Spleen (tissue), 11 donors: Measurements from ENCODE around the gene BTBD7. TPM values are rescaled to one million over a fixed set of nuclear protein-coding genes. Genes with fewer than 3 reads are reported as not detected.
"Not testable (repeated sequence)": the region's sequence is repeated elsewhere in the genome, so short reads cannot be mapped to it uniquely, and the experiment has no call there.

Source experiments
- DNase-seq: peaks from one replicate; pipeline ENCODE4 v3.0.0-alpha.2; 2020
- H3K27ac ChIP-seq, 8 donors: fragments of 200-600 bp; sonication (generic) in 7 of 8; 1 replicate in 4 of 8; 2 replicates in 4 of 8; pipeline versions ENCODE4 v1.5.0 to v1.8.0; 2016 to 2021; ENCODE audit warnings: inconsistent platforms in 4 of 8, mild to moderate bottlenecking in 4 of 8, moderate library complexity in 1 of 8
- H3K27me3 ChIP-seq, 7 donors: fragments of 200-600 bp; sonication (generic) in 6 of 7; replicated peaks in 1 of 7; 1 replicate in 4 of 7; 2 replicates in 3 of 7; pipeline versions ENCODE4 v1.5.0 to v1.8.0; 2016 to 2021; ENCODE audit warnings: inconsistent platforms in 3 of 7, mild to moderate bottlenecking in 1 of 7
- H3K36me3 ChIP-seq, 6 donors: fragments of 200-600 bp; sonication (generic) in 5 of 6; 1 replicate in 4 of 6; 2 replicates in 2 of 6; pipeline versions ENCODE4 v1.5.0 to v1.8.0; 2016 to 2021; ENCODE audit warnings: inconsistent platforms in 2 of 6
- H3K4me1 ChIP-seq, 6 donors: fragments of 200-600 bp; sonication (generic) in 5 of 6; 1 replicate in 3 of 6; 2 replicates in 3 of 6; pipeline versions ENCODE4 v1.5.0 to v1.8.0; 2016 to 2021; ENCODE audit warnings: inconsistent platforms in 3 of 6
- H3K4me3 ChIP-seq, 8 donors: fragments of 200-600 bp; sonication (generic) in 7 of 8; 1 replicate in 4 of 8; 2 replicates in 4 of 8; pipeline versions ENCODE4 v1.5.0 to v1.8.0; 2016 to 2021; ENCODE audit warnings: inconsistent platforms in 4 of 8, mild to moderate bottlenecking in 4 of 8, moderate library complexity in 2 of 8
- H3K9me3 ChIP-seq, 8 donors: fragments of 200-600 bp; sonication (generic) in 7 of 8; 1 replicate in 4 of 8; 2 replicates in 4 of 8; pipeline versions ENCODE4 v1.5.0 to v1.8.0; 2016 to 2021; ENCODE audit warnings: inconsistent platforms in 4 of 8
- CTCF ChIP-seq, 11 experiments: fragments of 200-600 bp in 7 of 11; fragments of 450-650 bp in 4 of 11; sonication (generic) in 4 of 11; IDR thresholded peaks in 8 of 11; conservative IDR thresholded peaks in 3 of 11; 1 replicate in 7 of 11; 2 replicates in 4 of 11; pipeline versions ENCODE4 v1.4.0 to v1.8.0; 2016 to 2021; ENCODE audit warnings: antibody characterized with exemption in 11 of 11, inconsistent platforms in 4 of 11, mild to moderate bottlenecking in 1 of 11
- POLR2A ChIP-seq, 3 donors: fragments of 450-650 bp; IDR thresholded peaks; one replicate each; pipeline ENCODE4 v1.5.1; 2017; ENCODE audit warnings: antibody characterized with exemption in 3 of 3, mild to moderate bottlenecking in 1 of 3
- POLR2AphosphoS5 ChIP-seq, 3 donors: sonication (generic); formaldehyde crosslinking; IDR thresholded peaks; one replicate each; pipeline ENCODE4 v1.5.1; 2017; ENCODE audit warnings: antibody characterized with exemption in 3 of 3
- WGBS, 5 donors: extraction: QIAGEN DNeasy Blood & Tissue Kit in 3 of 5; methylation state at CpG; one replicate each; pipeline versions ENCODE4 v1.1.5 to v1.1.7; 2013 to 2018; 5-methylcytosine and 5-hydroxymethylcytosine counted together
- intact Hi-C: fragments of 100-400 bp; cut with DNase I; formaldehyde crosslinking; loops from one replicate; pipeline ENCODE4 v1.15.0; 2023; ENCODE audit warnings: low total_unique reads
- polyA plus RNA-seq, 3 donors: library from polyadenylated mRNA; stranded (reverse); fragments of 200-250 nt; gene quantifications; one replicate each; pipeline ENCODE4 v1.2.1, GENCODE V29; 2013
- total RNA-seq, 7 donors: library from RNA; depleted of rRNA in 3 of 7; stranded (reverse); fragments of >200 nt in 3 of 7; fragmentation: NEBNext Ultra II Directional in 4 of 7; extraction: Animal tissue kit (Norgen Biotek cat#: 25700) in 4 of 7; gene quantifications; one replicate each; pipeline versions ENCODE4 v1.1.0 to v1.2.1, GENCODE V29; 2016 to 2021
- donor health status: healthy with polysubstance abuse.
- donor health status: DM: no; HTN: no; CAD: no; lungs with moderate emphysema.
- donor health status: DM: no; HTN: no; CAD: no.
- donor health status: Bipolar disorder and iron deficiency.
- donor health status: healthy.
- donor health status: DM: no; HTN: no; CAD: no.
- donor health status: DM: yes; HTN: yes; CAD: no.

The BTBD7 gene
- total and polyA plus RNA-seq, 10 donors = 5.0 to 48.4 (median 29.5) TPM

DNA sequence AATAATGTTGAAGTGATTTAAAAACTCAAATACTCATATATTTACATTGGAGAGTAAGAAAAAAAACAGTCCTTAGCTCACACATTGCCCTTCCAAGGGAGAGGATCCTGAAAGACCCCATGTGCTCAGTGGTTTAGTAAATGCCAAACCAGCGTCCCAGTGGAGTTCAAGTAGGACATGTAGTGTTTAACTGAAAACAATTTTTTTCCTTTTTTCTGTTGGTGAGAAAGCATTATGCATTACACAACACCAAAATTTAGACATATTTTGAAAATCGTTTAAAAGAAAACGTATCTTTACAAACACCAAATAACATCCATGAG, 92.2 kb downstream of the BTBD7 start:
- Histone ChIP-seq H3K36me3 (peaks cover 0 to 71% (median 55%) of the 10 kb centered on the region in 6 donors), H3K27me3 (no peaks in the 10 kb centered on the region), H3K27ac (no peak overlapping the region), H3K9me3 (no peaks in the 10 kb centered on the region), H3K4me3 (no peak overlapping the region), H3K4me1 (no peaks in the 10 kb centered on the region)
- TF ChIP-seq CTCF (IDR thresholded peaks at IDR 0.05 in 8 of 11, conservative IDR thresholded peaks at IDR 0.05 in 3 of 11) (no peak), POLR2AphosphoS5 (IDR thresholded peaks at IDR 0.05) (no peak), POLR2A (IDR thresholded peaks at IDR 0.05) (no peak)
- 80 to 93% (median 86%) methylated on average over 3 of the region's 3 CpGs for WGBS, 5 donors
- DNase-seq = no peak
- intact Hi-C loops = no loop called here

- no peak for DNase-seq
- TF ChIP-seq POLR2A (IDR thresholded peaks at IDR 0.05) = no peak
- peak in 1 of 3 donors; percentile 28 for TF ChIP-seq POLR2AphosphoS5 (IDR thresholded peaks at IDR 0.05)
- H3K4me1 ChIP-seq = no peaks in the 10 kb centered on the region
- 94 to 96% (median 95%) methylated on average over 25 of the region's 25 CpGs for WGBS, 5 donors
- no peak overlapping the region for H3K4me3 ChIP-seq
- intact Hi-C loops = loop anchor here (10.0 kb wide), 1 partner anchor 305 kb away; no protein-coding TSS in a partner anchor
- no peaks in the 10 kb centered on the region for H3K9me3 ChIP-seq
- H3K27me3 ChIP-seq = no peaks in the 10 kb centered on the region
- H3K36me3 ChIP-seq = peaks cover 0 to 65% (median 50%) of the 10 kb centered on the region in 6 donors
- no peak overlapping the region for H3K27ac ChIP-seq
These were observed 92.8 kb downstream of the BTBD7 start for GRCh38 chr14:93239869-93240677.

GRCh38 chr14:93234798-93235197, 98.0 kb downstream of the BTBD7 start:
- WGBS, 5 donors = 60 to 76% (median 66%) methylated on average over 10 of the region's 10 CpGs
- Histone ChIP-seq H3K36me3 (peaks cover 0 to 17% (median 2%) of the 10 kb centered on the region in 6 donors), H3K27me3 (peaks cover 0 to 7% (median 0%) of the 10 kb centered on the region in 7 donors), H3K4me1 (peaks cover 0 to 19% (median 0%) of the 10 kb centered on the region in 6 donors), H3K27ac (no peak overlapping the region), H3K9me3 (no peaks in the 10 kb centered on the region), H3K4me3 (no peak overlapping the region)
- intact Hi-C loops = loop anchor here (10.0 kb wide), 1 partner anchor 310 kb away; no protein-coding TSS in a partner anchor
- TF ChIP-seq POLR2AphosphoS5 (IDR thresholded peaks at IDR 0.05) (no peak), CTCF (IDR thresholded peaks at IDR 0.05 in 8 of 11, conservative IDR thresholded peaks at IDR 0.05 in 3 of 11) (no peak), POLR2A (IDR thresholded peaks at IDR 0.05) (no peak)
- no peak for DNase-seq

GRCh38 chr14:93233078-93233477, 99.8 kb downstream of the BTBD7 start:
- 84 to 93% (median 87%) methylated on average over 5 of the region's 5 CpGs for WGBS, 5 donors
- intact Hi-C loops = loop anchor here (10.0 kb wide), 1 partner anchor 312 kb away; no protein-coding TSS in a partner anchor
- Histone ChIP-seq H3K36me3 (peaks cover 0 to 22% (median 11%) of the 10 kb centered on the region in 6 donors), H3K4me1 (peaks cover 0 to 19% (median 0%) of the 10 kb centered on the region in 6 donors)
- H3K27me3 ChIP-seq, H3K27ac ChIP-seq, H3K4me3 ChIP-seq, H3K9me3 ChIP-seq, DNase-seq: not testable (repeated sequence)

DNA sequence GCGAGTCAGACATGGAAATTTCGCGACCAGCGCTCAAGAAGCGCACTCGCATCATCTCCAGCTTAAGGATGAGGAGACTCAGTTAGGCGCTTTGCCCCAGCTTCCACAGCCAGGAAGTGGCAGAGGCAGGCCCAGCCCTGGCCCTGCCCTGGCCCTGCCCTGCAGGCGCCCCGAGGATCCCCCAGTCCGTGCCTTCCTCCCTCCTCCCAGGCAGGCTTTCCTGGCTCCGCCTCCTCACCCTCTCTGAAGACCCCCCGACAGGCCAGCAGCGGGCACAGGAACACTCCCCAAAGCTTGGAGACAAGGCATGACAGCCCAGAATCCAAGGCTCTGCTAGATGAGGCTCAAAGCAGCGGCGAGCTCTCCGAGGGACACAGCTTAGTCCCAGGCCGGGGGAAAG, 100.7 kb downstream of the BTBD7 start:
- Histone ChIP-seq H3K9me3 (no peaks in the 10 kb centered on the region), H3K4me1 (peaks cover 0 to 19% (median 0%) of the 10 kb centered on the region in 6 donors), H3K27ac (no peak overlapping the region), H3K36me3 (peaks cover 0 to 31% (median 20%) of the 10 kb centered on the region in 6 donors), H3K27me3 (peaks cover 0 to 7% (median 0%) of the 10 kb centered on the region in 7 donors), H3K4me3 (peak overlapping the region in 1 of 8 donors; percentile 62)
- no peak for DNase-seq
- 62 to 79% (median 75%) methylated on average over 15 to 17 of the region's 17 CpGs for WGBS, 5 donors
- TF ChIP-seq POLR2A (IDR thresholded peaks at IDR 0.05) (no peak), POLR2AphosphoS5 (IDR thresholded peaks at IDR 0.05) (no peak), CTCF (IDR thresholded peaks at IDR 0.05 in 8 of 11, conservative IDR thresholded peaks at IDR 0.05 in 3 of 11) (no peak)
- intact Hi-C loops = loop anchor here (10.0 kb wide), 1 partner anchor 313 kb away; no protein-coding TSS in a partner anchor
